8988T (cell line): ENCODE measurements around the gene STX4.

Source experiments
- DNase-seq: peaks from one replicate; pipeline ENCODE4 v3.0.0; 2011

The STX4 gene

GRCh38 chr16:31032736-31033708, at the start of gene STX4:
TSS of gene STX4 (plus strand) at chr16:31033558. CDS start at chr16:31033806, 248 bp downstream.
- DNase-seq: peak; percentile 68

GRCh38 chr16:30983898-30984610, 49.3 kb upstream of the STX4 start:
- DNase-seq: no peak

GRCh38 chr16:30984669-30985400, 48.5 kb upstream of the STX4 start, which contains the start of gene HSD3B7:
TSS of gene HSD3B7 (plus strand) at chr16:30985207. CDS start at chr16:30985659, 452 bp downstream.
- peak; percentile 88 for DNase-seq

GRCh38 chr16:30985401-30986128, 47.8 kb upstream of the STX4 start:
- no peak for DNase-seq

GRCh38 chr16:30986129-30986991, 47.0 kb upstream of the STX4 start:
- no peak for DNase-seq

GRCh38 chr16:30987581-30988190, 45.7 kb upstream of the STX4 start:
- DNase-seq: no peak

- no peak for DNase-seq
Measured at GRCh38 chr16:30989469-30990047, 43.8 kb upstream of the STX4 start.

- no peak for DNase-seq
Measured at GRCh38 chr16:30990105-30990504, 43.3 kb upstream of the STX4 start.

- DNase-seq: no peak
Measured at GRCh38 chr16:30991052-30991451, 42.3 kb upstream of the STX4 start.

GRCh38 chr16:30992276-30992780, 41.0 kb upstream of the STX4 start:
- DNase-seq: no peak

- no peak for DNase-seq
Measured at GRCh38 chr16:30992931-30993816, 40.2 kb upstream of the STX4 start.

- DNase-seq: no peak
Measured at GRCh38 chr16:30995927-30996323, 37.4 kb upstream of the STX4 start.

GRCh38 chr16:30996324-30996984, 36.9 kb upstream of the STX4 start:
- no peak for DNase-seq

GRCh38 chr16:30996985-30997724, 36.2 kb upstream of the STX4 start:
- peak; percentile 82 for DNase-seq

GRCh38 chr16:30997725-30998711, 35.3 kb upstream of the STX4 start:
- peak; percentile 77 for DNase-seq
